HCT116 (cell line): ENCODE results near the gene NCKAP5L. TPM values are rescaled to one million over a fixed set of nuclear protein-coding genes. Genes with fewer than 3 reads are reported as not detected.

Experiments used
- ATAC-seq: fragments of 200-7000 bp; cut with Tn5 transposase; 2 replicates; pipeline ENCODE4 v1.9.1; 2020; ENCODE audit warnings: mild to moderate bottlenecking, moderate library complexity
- BruUV-seq: library from RNA; stranded (reverse); fragments of 400-500 nt; replicated peaks from 2 replicates; lab custom pipeline; 2021; lab: Mats Ljungman, UMichigan
- CTCF ChIA-PET: fragments of 300-600 bp; sonication (Branson Sonifier 250); formaldehyde crosslinking; loops from one replicate; lab custom pipeline; 2021; ENCODE audit warnings: antibody characterized with exemption; lab: Charles Lee
- POLR2A ChIA-PET: fragments of 300-600, 350-600 bp; sonication (Branson Sonifier 250); formaldehyde crosslinking; loops from one replicate; lab custom pipeline; 2021; ENCODE audit warnings: antibody characterized with exemption; lab: Charles Lee
- RAD21 ChIA-PET, 2 experiments: fragments of 300-600 bp; sonication (Branson Sonifier 250); formaldehyde crosslinking; loops; one replicate each; lab custom pipeline; 2023; ENCODE audit warnings: low total read pairs in 2 of 2; ENCODE audit not compliant: uncharacterized antibody in 2 of 2, unreplicated experiment in 2 of 2, low non-redundant PET in 1 of 2; lab: Charles Lee
- DNase-seq: peaks from one replicate; pipeline ENCODE4 v3.0.0-alpha.2; 2010; ENCODE audit warnings: low read depth, low spot score
- H2AFZ ChIP-seq: fragments of 200-600 bp; shearing (Covaris generic), sonication (generic); 2 replicates; pipeline ENCODE4 v1.6.1; 2017; ENCODE audit warnings: low read depth, mixed run types, mixed read lengths, antibody characterized with exemption, low read length; ENCODE audit not compliant: poor library complexity, severe bottlenecking
- H3K27ac ChIP-seq: 2 replicates; pipeline ENCODE4 v1.5.1; 2012; ENCODE audit warnings: low read depth, low read length
- H3K27me3 ChIP-seq: fragments of 200-600 bp; sonication (generic); 2 replicates; pipeline ENCODE4 v1.6.1; 2016; ENCODE audit warnings: mixed run types, low read length, mixed read lengths; ENCODE audit not compliant: insufficient read depth
- H3K36me3 ChIP-seq, 2 experiments: fragments of 200-500 bp in 1 of 2; fragments of 200-600 bp in 1 of 2; sonication (Bioruptor generic) in 1 of 2; sonication (generic) in 1 of 2; 2 replicates each; pipeline versions ENCODE4 v1.5.1 to v1.6.1; 2014 to 2016; ENCODE audit warnings: low read length in 2 of 2, inconsistent platforms in 1 of 2, mixed read lengths in 1 of 2, mixed run types in 1 of 2; ENCODE audit not compliant: insufficient read depth in 2 of 2, control insufficient read depth in 1 of 2
- H3K4me1 ChIP-seq, 2 experiments: fragments of 200-600 bp in 1 of 2; sonication (generic) in 1 of 2; 2 replicates each; pipeline versions ENCODE4 v1.5.1 to v1.6.1; 2012 to 2017; ENCODE audit warnings: low read length in 2 of 2, inconsistent platforms in 1 of 2, mild to moderate bottlenecking in 1 of 2, mixed read lengths in 1 of 2, mixed run types in 1 of 2, moderate library complexity in 1 of 2; ENCODE audit not compliant: insufficient read depth in 2 of 2, control insufficient read depth in 1 of 2
- H3K4me2 ChIP-seq: fragments of 200-600 bp; sonication (generic); 2 replicates; pipeline ENCODE4 v1.6.1; 2017; ENCODE audit warnings: mixed run types, low read length, mixed read lengths
- H3K4me3 ChIP-seq, 2 experiments: fragments of 200-600 bp in 1 of 2; sonication (generic) in 1 of 2; replicated peaks in 1 of 2; 2 replicates each; pipeline ENCODE4 v1.5.1; 2011 to 2016; ENCODE audit warnings: low read length in 2 of 2, control low read depth in 1 of 2, low read depth in 1 of 2, mild to moderate bottlenecking in 1 of 2, mixed read lengths in 1 of 2, mixed run types in 1 of 2
- H3K79me2 ChIP-seq: fragments of 200-600 bp; sonication (generic); 2 replicates; pipeline ENCODE4 v1.6.1; 2017; ENCODE audit warnings: mild to moderate bottlenecking, mixed run types, low read length, moderate library complexity, mixed read lengths; ENCODE audit not compliant: insufficient read depth
- H3K9ac ChIP-seq: fragments of 200-600 bp; sonication (generic); 2 replicates; pipeline ENCODE4 v1.6.1; 2016; ENCODE audit warnings: low read length, mixed read lengths
- H3K9me2 ChIP-seq: fragments of 200-600 bp; sonication (generic), shearing (Covaris generic); 2 replicates; pipeline ENCODE4 v1.6.1; 2017; ENCODE audit warnings: mixed run types, mild to moderate bottlenecking, moderate library complexity; ENCODE audit not compliant: insufficient read depth
- H3K9me3 ChIP-seq, 2 experiments: fragments of 200-500 bp in 1 of 2; fragments of 200-600 bp in 1 of 2; sonication (Bioruptor generic) in 1 of 2; sonication (generic) in 1 of 2; 2 replicates each; pipeline ENCODE4 v1.6.1; 2014 to 2017; ENCODE audit warnings: low read length in 2 of 2, mixed read lengths in 2 of 2, inconsistent platforms in 1 of 2, low read depth in 1 of 2, mild to moderate bottlenecking in 1 of 2, mixed run types in 1 of 2, moderate library complexity in 1 of 2; ENCODE audit not compliant: control insufficient read depth in 1 of 2, insufficient read depth in 1 of 2
- H4K20me1 ChIP-seq: fragments of 200-600 bp; sonication (generic), shearing (Covaris generic); 2 replicates; pipeline ENCODE4 v1.6.1; 2017; ENCODE audit warnings: mixed run types, mild to moderate bottlenecking, moderate library complexity; ENCODE audit not compliant: insufficient read depth
- CEBPB ChIP-seq: IDR thresholded peaks from 2 replicates; pipeline ENCODE4 v1.6.1; 2012; ENCODE audit warnings: low read depth
- MAX ChIP-seq: IDR thresholded peaks from 2 replicates; pipeline ENCODE4 v1.6.1; 2012
- POLR2A ChIP-seq: IDR thresholded peaks from 2 replicates; pipeline ENCODE4 v1.7.0; 2011; ENCODE audit warnings: borderline replicate concordance; ENCODE audit not compliant: insufficient read depth, insufficient read length; ENCODE audit errors: extremely low read depth
- REST ChIP-seq: IDR thresholded peaks from 2 replicates; pipeline ENCODE4 v1.6.1; 2012; ENCODE audit warnings: low read depth
- YY1 ChIP-seq: IDR thresholded peaks from 2 replicates; pipeline ENCODE4 v1.6.1; 2011; ENCODE audit warnings: low read length, low read depth, moderate library complexity, mild to moderate bottlenecking; ENCODE audit not compliant: insufficient replicate concordance; ENCODE audit errors: extremely low read depth
- ZBTB33 ChIP-seq: IDR thresholded peaks from 2 replicates; pipeline ENCODE4 v1.6.1; 2011; ENCODE audit warnings: mild to moderate bottlenecking, low read length, moderate library complexity; ENCODE audit not compliant: insufficient replicate concordance; ENCODE audit errors: extremely low read depth
- intact Hi-C: fragments of 100-400 bp; cut with micrococcal nuclease; formaldehyde crosslinking; loops from 2 replicates; pipeline ENCODE4 v1.10.0; 2022
- total RNA-seq: library from RNA; stranded (reverse); gene quantifications from one replicate; pipeline ENCODE4 v1.2.1, GENCODE V29; 2021; ENCODE audit not compliant: unreplicated experiment

NCKAP5L gene
- total RNA-seq, 1 experiment from 2014 or later, result 12.1 TPM

- H3K4me3 ChIP-seq, result no peak overlapping the region
- no peak overlapping the region for H3K9ac ChIP-seq
- ChIA-PET RAD21 (no interaction called here), CTCF (no interaction called here), POLR2A (interaction anchor here (0.6 to 1.2 kb wide), 2 partner anchors 8 to 196 kb away, joined by 4 read pairs; partner anchors contain the start of gene PRPF40B)
- no peak overlapping the region for H3K27ac ChIP-seq
- no peak for DNase-seq
- H2AFZ ChIP-seq, result no peak overlapping the region
- no peaks in the 10 kb centered on the region for H3K9me3 ChIP-seq
- H3K9me2 ChIP-seq, result no peaks in the 10 kb centered on the region
- no peaks in the 10 kb centered on the region for H3K79me2 ChIP-seq
- TF ChIP-seq POLR2A (no peak), MAX (no peak), CEBPB (no peak), ZBTB33 (no peak), YY1 (no peak), REST (no peak)
- ATAC-seq, result no peak
- H3K36me3 ChIP-seq, result no peaks in the 10 kb centered on the region
- intact Hi-C loops, result no loop called here
- H3K4me2 ChIP-seq, result no peak overlapping the region
- no TSS peak for BruUV-seq
- H3K4me1 ChIP-seq, result peaks cover 0 to 5% of the 10 kb centered on the region in 2 experiments; a peak in 1 of 4 replicates
- H4K20me1 ChIP-seq, result no peaks in the 10 kb centered on the region
- H3K27me3 ChIP-seq, result no peaks in the 10 kb centered on the region
These were observed 8.4 kb downstream of the NCKAP5L start for GRCh38 chr12:49819786-49820185.
